Measurements from ENCODE around the gene DSCAML1.
"Not testable (repeated sequence)": the region's sequence is repeated elsewhere in the genome, so short reads cannot be mapped to it uniquely, and the experiment has no call there.

The DSCAML1 gene

GRCh38 chr11:117457031-117457785 is 339.8 kb downstream of the DSCAML1 start:
- TF ChIP-seq CTCF (IDR thresholded peaks at IDR 0.05; ENCODE audit: control insufficient read depth, insufficient read depth, low read depth, low read length, missing control alignments) = no peak
- no peak overlapping the region for H3K4me3 ChIP-seq (ENCODE audit: control insufficient read depth, low read depth, low read length)
- no peak for DNase-seq (ENCODE audit: low read depth)

- not testable (repeated sequence) for H3K4me3 ChIP-seq (ENCODE audit: control insufficient read depth, low read depth, low read length)
These were observed 340.3 kb downstream of the DSCAML1 start for GRCh38 chr11:117456721-117457029.

GRCh38 chr11:117456027-117456720 is 340.8 kb downstream of the DSCAML1 start:
- TF ChIP-seq CTCF (IDR thresholded peaks at IDR 0.05; ENCODE audit: control insufficient read depth, insufficient read depth, low read depth, low read length, missing control alignments) = no peak
- no peak for DNase-seq (ENCODE audit: low read depth)
- no peak overlapping the region for H3K4me3 ChIP-seq (ENCODE audit: control insufficient read depth, low read depth, low read length)

More at GRCh38 chr11:117456721-117457029, 340.3 kb downstream of the DSCAML1 start:
- DNase-seq (ENCODE audit: low read depth) = not testable (repeated sequence)

GRCh38 chr11:117454564-117454917 is 342.5 kb downstream of the DSCAML1 start:
- no peak overlapping the region for H3K4me3 ChIP-seq (ENCODE audit: control insufficient read depth, low read depth, low read length)
- no peak for TF ChIP-seq CTCF (IDR thresholded peaks at IDR 0.05; ENCODE audit: control insufficient read depth, insufficient read depth, low read depth, low read length, missing control alignments)
- DNase-seq (ENCODE audit: low read depth) = no peak

GRCh38 chr11:117453886-117454563 is 343.0 kb downstream of the DSCAML1 start:
- no peak for DNase-seq (ENCODE audit: low read depth)
- H3K4me3 ChIP-seq (ENCODE audit: control insufficient read depth, low read depth, low read length) = no peak overlapping the region
- no peak for TF ChIP-seq CTCF (IDR thresholded peaks at IDR 0.05; ENCODE audit: control insufficient read depth, insufficient read depth, low read depth, low read length, missing control alignments)

GRCh38 chr11:117449111-117449693 is 347.8 kb downstream of the DSCAML1 start:
- no peak for DNase-seq (ENCODE audit: low read depth)
- no peak for TF ChIP-seq CTCF (IDR thresholded peaks at IDR 0.05; ENCODE audit: control insufficient read depth, insufficient read depth, low read depth, low read length, missing control alignments)
- no peak overlapping the region for H3K4me3 ChIP-seq (ENCODE audit: control insufficient read depth, low read depth, low read length)

Data from AG09309 (cell line).